ENCODE data around the gene ATXN10.
"Not testable (repeated sequence)": the region's sequence is repeated elsewhere in the genome, so short reads cannot be mapped to it uniquely, and the experiment has no call there.

The ATXN10 gene

DNA sequence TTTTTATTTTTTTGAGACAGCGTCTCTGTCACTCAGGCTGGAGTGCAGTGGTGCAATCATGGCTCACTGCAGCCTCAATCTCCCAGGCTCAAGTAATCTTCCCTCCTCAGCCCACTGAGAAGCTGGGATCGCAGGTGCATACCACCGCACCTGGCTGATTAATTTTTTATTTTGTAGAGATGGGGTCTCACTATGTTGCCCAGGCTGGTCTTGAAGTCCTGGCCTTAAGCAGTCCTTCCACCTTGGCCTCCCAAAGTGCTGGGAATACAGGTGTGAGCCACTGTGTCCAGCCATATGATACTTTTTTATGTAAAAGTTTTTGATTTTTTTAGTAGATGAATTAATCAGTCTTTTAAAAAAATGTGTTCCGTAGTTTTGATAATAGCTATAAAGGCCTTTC lies 42.8 kb downstream of the ATXN10 start:
- not testable (repeated sequence) for DNase-seq

GRCh38 chr22:45717789-45718188 lies 46.2 kb downstream of the ATXN10 start:
- DNase-seq = no peak

DNA sequence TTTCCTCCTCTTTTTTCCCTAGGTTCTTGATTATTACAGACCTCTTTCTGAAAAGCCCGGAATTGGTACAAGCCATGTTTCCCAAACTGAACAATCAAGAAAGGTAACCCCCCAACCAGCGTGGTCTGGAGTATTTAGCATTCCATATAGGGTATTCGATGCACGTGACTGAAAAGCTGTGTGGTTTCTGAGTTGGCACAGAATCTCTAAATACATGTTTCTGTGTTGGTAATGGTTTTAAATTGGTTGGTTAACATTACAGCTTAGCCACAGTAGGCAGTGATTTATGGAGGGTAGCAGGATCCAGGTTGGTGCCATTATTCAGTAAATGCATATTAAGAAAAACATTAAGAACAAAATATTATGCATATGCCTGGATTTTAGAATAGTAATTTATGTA lies 46.8 kb downstream of the ATXN10 start:
- DNase-seq = no peak

- no peak for DNase-seq
Measured at GRCh38 chr22:45720839-45721378, 49.3 kb downstream of the ATXN10 start.

DNA sequence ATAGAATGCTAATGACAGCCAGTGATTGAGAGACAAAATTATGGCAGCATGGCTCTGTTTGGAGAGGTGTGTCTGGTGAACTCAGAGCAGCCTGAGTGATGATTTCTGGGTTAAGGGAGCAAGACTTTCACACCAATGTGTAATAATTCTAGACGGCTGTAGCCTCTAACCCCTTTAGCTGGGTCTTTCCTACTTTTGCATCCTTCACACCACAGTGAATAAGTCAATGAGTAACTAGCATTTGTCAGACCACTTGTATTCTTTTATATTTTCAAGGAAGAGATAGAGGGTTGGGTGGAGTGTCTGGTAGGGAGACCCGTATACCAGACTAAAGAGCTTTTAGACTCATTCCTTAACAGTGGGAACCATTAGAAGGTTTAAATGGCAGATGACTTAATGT lies 50.4 kb downstream of the ATXN10 start:
- DNase-seq = no peak

DNA sequence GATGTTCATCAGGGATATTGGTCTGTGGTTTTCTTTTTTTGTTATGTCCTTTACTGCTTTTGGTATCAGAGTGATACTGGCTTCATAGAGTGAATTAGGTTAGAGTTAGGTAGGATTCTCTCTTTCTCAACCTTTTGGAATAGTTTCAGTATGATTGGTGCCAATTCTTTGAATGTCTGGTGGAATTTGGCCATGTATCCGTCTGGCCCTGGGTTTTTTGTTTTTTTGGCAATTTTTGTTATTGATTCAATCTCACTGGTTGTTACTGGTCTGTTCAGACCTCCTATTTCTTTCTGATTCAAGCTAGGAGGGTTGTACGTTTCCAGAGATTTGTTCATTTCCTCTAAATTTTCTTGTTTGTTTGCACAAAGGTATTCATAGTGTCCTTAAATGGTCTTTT lies 54.4 kb downstream of the ATXN10 start:
- no peak for DNase-seq

DNA sequence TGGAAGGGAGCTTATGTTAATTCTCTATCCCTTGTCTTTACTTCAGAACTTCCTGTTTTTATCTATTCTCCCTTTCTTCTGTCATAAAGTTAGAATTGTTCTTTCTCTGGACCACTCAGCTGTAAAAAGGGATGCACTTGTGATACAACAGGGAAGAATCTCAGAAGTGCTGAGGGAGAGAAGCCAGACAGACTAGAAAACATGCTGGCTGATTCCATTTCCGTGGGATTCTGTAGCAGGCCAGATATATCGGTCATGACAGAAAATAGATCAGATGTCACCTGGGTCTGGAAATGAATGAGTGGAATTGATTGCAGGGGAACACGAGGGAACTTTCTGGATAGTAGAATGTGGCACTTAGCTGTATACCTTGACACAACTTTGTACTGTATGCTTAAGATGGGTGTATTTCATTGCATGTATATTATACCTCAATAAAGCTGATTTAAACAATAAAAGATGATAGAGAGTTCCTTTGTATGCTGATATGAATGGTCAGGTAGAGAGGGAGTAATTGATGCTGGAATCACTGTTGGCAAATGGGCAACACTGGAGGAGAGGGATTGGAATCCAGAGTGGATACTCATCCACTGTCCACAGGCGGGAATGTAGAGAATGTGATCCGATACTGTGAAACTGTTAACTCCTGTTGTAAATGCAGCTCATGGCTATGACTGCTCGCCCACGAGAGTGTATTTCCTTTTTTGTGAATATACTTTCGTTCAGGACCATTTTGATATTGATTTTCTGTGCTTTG lies 59.6 kb downstream of the ATXN10 start:
- no peak for DNase-seq

GRCh38 chr22:45731798-45732495 lies 60.3 kb downstream of the ATXN10 start:
- no peak for DNase-seq

GRCh38 chr22:45735273-45735672 lies 63.6 kb downstream of the ATXN10 start:
- no peak for DNase-seq

DNA sequence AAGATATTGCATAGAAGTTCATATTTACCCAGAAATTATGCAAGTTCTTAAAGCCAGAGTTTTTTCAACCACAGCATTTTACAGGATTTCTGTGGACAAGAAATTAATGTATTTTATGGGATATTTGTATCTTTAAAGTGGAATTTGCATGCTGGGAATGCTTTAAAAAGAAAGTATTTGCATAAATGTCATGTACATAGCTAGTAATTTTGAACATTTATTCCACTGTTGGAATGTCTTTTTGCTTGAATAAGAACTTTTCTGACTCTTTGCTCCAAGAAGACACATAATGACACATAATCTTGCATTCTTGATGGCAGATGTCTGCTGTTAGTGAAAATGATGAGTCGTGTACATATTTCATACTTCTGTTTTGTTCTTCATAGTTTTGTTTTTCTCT lies 66.6 kb downstream of the ATXN10 start:
- DNase-seq = no peak

- DNase-seq = no peak
Measured at GRCh38 chr22:45740236-45740635, 68.6 kb downstream of the ATXN10 start.

- no peak for DNase-seq
Measured at GRCh38 chr22:45742866-45743450, 71.3 kb downstream of the ATXN10 start.

DNA sequence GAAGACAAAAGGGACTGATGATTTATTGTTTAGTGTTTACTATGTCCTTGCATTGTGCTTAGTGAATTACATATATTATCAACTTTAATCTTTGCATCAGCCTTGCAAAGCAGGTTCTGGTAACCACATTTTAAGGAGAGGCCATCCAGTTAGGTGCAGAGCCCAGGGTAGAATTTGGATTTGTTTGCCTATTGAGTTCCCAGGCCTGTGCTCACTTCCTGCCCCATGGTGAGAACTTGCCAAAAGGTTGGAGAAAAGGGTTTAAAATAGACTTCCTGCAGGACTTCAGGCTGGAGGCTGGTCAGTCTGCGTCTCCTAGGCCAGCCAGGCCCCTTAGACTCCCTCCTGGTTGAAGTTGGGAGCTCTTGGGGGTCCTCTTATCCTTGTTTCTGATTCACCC lies 72.1 kb downstream of the ATXN10 start:
- DNase-seq = no peak

GRCh38 chr22:45744442-45744841 lies 72.8 kb downstream of the ATXN10 start:
- no peak for DNase-seq

- DNase-seq = no peak
Measured at GRCh38 chr22:45750626-45751025, 79.0 kb downstream of the ATXN10 start.

DNA sequence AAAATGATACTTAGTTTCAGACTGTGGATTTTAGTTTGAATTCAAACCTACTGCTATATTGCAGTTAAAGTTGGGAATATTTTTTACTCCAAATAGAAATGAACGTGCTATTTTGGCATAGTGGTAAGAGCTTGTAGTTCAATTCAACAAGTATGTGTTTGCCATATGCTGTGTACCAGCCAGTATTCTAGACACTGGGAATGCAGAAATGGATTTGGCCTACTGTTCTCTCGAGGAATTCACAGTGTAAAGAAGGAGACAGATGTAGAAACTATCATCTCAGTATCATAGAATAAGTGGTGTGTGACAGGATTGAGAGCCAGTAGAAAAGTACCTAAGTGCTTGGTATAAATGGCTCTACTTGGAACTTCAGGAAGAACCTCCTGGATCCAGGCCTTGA lies 80.4 kb downstream of the ATXN10 start:
- no peak for DNase-seq

DNA sequence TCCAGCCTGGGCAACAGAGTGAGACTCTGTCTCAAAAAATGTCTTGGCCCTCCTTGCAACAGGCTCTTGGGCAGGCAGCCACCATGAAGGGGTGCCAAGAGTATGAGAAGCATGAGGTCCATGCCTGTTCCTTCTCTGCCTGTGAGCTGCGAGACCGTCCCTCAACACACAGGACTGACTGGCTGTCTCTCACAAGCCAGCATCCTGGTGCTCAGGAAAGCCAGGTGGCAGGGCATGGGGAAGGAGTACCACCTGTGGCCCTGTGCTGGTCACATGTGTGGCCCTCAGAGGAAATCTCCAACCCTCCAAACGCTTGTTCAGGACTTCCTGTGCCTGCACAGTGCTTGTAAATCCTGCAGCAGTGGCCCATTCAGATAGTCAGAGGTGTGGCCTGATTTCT lies 83.2 kb downstream of the ATXN10 start:
- no peak for DNase-seq

DNA sequence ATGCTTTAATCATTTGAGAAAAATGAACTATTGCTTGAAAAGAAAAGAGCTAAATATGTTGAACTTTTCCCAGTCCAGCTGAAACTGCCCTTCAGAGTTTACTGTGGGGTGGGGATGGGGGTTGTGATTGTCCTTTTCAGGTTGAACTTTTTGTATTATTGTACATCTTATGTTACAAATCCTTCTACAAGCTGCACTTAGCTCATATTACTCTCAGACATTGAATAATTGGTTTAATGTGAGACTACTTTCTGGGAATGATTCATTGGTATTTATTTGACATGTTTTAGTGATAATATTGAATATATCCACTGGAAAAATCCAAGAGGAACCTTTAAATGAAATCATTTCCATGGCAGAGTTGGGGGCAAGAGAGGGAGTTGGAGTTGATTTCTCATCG lies 84.9 kb downstream of the ATXN10 start:
- DNase-seq = no peak

DNA sequence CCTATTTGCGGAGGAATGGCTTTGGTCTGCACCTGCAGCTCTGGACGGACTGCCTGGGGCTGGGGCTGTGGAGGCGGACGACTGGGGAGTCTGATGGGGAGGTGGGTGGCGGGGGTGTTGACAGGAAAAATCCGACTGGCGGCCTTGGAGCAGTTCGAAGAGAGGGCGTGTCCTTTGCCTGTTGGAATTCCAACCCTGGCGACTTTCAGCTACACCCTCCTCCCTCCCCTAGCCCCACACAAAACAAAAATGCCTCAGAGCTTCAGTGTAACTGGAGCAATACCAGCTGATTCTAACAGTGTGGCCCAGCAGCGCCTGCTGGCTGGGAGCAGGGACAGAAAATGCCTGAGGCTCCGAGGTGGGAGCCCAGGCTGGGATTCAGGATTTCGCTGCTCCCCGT lies 85.4 kb downstream of the ATXN10 start:
- DNase-seq = no peak

GRCh38 chr22:45757936-45758335 lies 86.3 kb downstream of the ATXN10 start:
- no peak for DNase-seq

GRCh38 chr22:45758603-45759002 lies 87.0 kb downstream of the ATXN10 start:
- DNase-seq = no peak

DNA sequence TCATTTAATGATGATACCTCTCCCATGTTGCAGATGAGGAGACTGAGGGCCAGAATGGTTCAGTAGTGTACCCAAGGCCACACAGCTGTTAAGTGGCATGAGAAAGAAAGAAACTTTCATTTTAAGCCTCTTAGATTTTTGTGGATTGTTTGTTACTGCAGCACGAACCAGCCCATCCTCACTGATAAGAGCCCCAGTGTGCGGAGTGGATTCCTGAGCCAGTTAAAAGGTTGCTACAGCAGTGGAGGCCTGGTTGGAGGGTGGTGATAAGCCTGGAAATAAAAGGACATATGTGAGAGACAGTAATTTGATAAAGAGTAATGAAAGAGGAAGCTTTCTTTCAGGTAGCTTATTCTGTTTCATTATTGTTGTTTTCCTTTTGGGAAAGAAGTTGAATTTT lies 89.0 kb downstream of the ATXN10 start:
- DNase-seq = no peak

DNA sequence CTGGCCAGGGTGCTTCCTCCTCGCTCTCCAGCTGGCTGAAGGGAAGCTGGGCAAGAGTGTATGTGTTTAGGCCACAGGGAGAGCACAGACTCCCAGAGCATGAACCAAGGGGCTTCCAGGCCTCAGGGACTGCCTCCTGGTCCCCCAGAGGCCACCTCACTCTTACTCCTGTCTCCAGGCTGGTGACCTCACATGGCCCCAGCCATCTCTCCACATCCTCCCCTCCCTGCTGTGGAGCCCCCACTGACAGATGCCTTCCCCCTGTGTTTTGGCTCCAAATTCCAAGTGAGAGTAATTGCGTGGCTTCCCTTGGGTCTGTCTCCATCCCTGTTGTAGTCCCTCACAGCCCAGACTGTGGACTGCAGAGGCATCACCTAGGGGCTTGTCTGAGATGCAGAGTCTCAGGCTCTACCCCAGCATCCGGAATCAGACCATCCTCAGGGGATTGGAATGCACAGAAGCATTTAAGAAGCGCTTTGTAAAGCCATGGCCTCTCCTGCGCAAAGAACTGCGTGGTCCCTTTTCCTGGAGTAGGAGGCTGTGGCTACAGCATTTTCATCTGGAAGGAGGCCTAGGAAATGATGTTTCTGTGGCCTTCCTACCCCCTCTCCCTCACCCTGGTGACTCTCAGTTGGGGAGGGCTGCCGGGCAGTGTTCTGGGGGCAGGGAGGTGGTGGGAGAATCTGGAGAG lies 91.1 kb downstream of the ATXN10 start:
- DNase-seq = no peak

DNA sequence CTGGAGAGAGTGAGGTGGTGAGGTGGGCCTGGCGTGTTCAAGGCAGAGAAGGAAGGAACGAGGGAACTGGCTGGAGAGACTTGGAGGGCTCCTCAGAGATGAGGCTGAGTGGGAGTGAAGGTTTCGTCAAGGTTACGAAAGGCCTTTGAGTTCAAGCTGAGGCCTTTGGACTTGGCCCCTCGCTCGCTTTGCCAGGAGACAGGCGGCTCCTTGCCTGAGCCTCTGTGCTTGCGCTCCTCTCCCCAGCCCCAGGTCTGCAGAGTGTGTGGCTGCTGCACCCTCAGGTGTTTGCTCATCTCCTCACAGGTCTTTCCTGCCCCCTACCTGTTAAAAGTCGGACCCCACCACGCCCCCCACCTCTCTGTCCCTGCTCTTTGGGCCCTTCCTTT lies 91.6 kb downstream of the ATXN10 start:
- no peak for DNase-seq
